HG02884 (cell line): ENCODE measurements around the gene CACNA1A.
"Not testable (repeated sequence)": the region's sequence is repeated elsewhere in the genome, so short reads cannot be mapped to it uniquely, and the experiment has no call there.

Source experiments
- ATAC-seq: cut with Tn5 transposase; IDR thresholded peaks from one replicate; pipeline ENCODE4 v1.9.1; 2021; ENCODE audit warnings: mild to moderate bottlenecking, moderate library complexity; ENCODE audit not compliant: unreplicated experiment

CACNA1A gene

DNA sequence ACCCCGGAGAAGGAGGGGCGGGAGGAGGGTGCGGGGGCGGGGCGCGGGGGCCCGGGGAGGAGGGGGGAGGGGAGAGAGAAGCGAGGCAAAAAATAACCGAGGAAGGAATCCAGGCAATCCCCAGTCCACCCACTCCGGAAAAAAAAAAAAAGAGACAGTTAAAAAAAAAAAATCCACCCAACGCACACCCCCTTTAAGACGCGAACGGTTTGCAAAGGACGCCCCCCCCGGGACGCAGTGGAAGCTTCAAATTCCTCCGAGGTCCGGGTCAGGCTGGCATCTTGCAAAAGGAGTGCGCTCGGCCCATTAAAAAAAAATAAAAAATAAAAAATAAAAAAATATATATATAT lies at the start of gene CACNA1A:
CACNA1A (minus strand) TSS at position 9 of the 350 bp plus-strand sequence. CDS start 255 bp downstream, outside the sequence.
- no peak for ATAC-seq

DNA sequence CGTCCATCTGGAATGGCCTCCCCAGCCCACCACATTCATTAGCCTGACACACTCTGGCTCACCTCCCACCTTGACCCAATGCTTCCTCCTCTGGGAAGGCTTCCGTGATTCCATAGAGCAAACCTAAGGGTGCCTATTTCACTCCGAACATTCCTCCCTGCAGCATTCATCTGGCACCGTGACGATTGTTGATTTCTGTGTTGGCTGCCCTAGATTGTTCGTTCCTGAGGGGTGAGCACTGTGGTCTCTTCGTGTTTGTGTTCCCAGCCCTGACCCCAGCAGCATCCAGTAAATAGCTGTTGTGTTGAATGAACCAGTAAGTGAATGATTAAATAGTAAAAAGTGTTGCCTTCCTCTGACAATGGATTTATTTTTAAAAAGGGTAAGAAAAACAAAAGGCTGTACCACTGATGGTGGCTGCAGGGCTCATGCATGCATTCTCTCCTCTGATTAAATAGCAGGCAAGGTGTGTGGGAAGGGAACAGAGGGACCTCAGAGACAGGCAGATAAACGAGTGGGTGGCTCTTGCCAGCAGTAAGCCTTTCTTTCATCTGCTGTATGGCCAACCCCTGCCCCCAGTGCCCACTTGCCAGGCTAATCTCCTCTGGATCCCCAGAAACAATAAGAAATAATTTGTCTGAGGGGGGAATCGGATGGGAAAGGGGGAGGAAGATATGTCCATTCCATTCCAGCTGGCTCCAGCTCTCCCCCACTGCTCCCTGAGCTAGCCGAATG lies 48.4 kb upstream of the CACNA1A start:
- no peak for ATAC-seq

DNA sequence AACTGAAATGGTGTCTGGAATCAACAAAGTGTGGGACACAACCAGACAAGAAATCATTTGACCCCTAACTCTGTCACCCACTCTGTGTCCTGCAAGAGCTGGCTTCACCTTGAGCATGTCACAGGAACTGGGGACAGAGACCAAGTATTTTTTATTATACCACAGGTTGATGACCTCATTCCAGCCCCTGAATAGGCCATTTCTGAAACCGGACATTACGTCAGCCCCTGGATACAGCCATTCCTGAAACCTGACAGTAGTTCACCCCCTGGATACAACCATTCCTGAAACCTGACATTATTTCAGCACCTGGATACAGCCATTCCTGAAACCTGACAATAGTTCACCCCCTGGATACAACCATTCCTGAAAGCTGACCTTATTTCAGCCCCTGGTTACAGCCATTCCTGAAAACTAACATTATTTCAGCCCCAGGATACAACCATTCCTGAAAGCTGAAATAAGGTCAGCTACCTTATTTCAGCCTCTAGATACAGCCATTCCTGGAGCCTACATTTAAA lies 47.7 kb upstream of the CACNA1A start:
- ATAC-seq, result no peak

DNA sequence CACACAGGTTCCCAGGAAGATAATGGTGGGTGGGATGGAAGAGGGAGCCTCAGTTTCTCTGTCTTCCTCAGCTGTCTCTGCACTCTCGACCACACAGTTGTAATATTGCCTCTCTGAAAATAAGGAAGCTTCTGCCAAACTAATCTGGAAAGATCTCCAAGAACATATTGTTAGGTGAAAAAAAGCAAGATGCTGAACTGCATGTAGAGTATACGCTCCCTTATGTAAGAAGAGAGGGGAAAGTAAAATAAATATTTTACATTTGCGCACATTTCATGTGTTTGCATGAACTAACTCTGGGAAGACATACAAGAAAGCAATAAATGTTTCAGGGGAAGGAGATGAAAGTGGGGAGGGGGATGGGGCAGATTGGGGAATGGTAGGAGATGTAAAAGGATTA lies 41.9 kb upstream of the CACNA1A start:
- no peak for ATAC-seq

DNA sequence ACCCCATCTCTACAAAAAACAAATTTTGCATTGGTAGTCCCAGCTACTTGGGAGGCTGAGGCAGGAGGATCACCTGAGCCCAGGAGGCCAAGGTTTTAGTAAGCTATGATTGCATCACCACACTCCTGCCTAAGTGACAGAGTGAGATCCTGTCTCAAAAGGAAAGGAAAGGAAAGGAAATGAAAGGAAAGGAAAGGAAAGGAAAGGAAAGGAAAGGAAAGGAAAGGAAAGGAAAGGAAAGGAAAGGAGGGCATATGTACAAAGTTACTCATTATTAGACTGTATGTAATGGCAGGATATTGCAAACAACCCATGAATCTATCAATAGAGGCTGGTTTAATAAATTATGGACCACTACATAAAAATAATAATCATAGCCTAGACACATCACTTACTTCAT lies 40.8 kb upstream of the CACNA1A start:
- no peak for ATAC-seq

DNA sequence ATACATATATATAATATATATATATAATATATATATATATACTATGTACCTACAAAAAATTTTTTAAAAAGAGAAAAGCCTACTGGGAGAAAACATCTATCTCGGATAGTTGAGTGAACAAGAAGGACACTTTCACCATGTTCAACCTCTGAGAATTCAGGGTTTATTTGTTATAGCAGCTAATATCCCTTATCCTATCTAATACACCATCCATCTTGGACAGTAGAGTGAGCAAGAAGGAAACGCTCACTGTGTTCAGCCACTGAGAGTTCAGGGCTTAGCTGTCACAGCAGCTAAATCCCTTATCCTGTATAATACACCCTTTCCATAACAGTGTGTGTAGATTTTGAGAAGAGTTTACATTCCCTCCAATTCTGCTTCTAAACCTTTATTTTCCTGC lies 38.1 kb upstream of the CACNA1A start:
- ATAC-seq, result no peak

DNA sequence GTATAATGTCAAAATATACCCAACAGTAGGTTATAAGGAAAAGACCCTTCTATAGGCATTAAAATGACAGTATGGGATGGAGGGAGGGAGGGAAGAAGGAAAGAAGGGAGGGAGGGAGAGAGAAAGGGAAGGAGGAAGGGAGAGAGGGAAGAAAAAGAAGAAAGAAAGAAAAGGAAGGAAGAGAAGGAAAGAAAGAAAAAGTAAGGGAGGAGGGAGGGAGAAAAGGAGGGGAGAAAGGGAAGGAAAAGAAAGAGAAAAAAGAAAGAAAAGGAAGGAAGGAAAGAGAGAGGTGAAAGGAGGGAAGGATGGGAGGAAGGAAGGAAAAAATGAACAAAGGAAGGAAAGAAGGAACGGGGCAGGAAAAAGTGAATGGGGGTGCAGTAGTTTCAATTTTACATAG lies 35.3 kb upstream of the CACNA1A start:
- ATAC-seq, result no peak

DNA sequence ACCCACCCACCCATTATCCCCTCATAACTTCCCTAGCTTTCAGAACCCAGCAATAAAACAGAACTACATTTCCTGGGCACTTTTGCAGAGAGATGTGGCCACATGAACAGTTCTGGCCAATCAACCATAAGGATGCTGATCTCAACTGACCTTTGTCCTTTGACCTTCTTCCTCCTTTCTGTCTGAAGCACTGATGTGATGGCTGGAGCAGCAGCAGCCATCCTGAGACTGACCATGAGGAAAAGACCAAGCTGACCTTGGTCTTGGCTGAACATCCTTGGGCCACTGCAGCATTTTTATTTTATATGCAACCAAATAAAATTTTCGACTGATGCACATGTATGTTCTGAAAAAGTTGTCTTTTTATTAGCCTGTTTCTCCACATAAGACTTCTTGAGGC lies 33.1 kb upstream of the CACNA1A start:
- no peak for ATAC-seq

DNA sequence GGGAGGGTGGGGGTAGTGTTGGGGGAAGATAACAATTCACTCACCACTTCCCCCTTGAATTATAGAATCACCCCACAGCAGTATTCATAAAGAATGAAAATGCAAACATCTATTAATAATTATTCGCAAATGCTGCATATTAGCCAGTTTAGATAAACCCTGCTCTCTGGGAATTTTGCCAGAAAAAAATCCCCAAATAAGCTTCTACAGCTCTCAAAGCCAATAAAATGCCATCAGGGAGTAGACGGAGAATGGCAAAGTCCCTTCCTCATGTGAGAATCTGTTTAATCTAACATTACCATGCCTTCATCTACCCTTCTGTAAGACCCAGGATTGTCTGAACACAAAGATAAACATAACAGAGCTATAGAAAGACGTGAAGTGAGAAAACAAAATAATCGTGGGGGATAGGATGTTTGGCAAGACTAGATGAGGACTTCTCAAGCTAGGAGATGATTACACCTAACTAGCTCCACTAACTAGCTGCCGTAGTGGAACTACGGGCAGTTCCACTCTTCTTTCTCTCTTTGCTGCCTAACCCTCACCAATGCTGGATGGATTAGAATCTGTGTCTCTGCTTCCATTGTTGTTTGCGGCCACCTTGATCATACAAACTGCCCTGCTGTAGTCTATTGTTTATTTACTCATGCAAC lies 32.4 kb upstream of the CACNA1A start:
- no peak for ATAC-seq

DNA sequence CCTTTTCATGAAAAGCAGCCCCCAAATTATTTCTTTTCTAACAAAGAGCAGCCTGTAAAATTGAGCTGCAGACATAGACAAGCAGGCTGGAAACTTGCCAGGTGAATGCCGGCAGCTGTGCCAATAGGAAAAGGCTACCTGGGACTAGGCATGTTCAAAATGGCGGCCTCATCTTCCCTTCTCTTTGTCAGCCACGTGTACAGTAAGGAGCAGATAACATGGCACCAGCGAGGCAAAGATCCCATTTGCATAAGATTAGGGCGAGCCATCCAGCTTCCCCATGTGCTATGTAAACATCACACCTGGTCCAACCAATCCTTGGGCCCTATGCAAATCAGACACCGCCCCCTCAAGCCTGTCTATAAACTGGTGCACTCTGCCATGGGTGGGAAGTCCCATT lies 31.2 kb upstream of the CACNA1A start:
- no peak for ATAC-seq

DNA sequence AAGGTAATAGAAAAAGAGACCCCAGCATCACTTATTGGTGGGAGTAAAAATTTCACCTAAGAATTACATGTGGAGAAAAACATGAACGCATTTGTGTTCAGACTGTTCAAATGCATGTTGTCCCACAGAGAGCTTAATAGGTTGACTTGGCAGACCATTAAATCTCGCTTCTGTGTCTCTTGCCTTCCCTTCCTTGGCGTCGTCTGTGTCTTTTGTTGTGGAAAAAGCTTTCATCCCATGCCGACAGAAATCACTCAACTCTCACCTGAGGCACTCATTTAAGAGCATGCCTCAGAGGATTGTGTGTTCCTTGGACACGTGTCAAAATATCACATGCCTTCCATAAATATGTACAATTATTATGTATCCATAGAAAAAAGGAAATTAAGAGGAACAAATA lies 24.4 kb upstream of the CACNA1A start:
- no peak for ATAC-seq

DNA sequence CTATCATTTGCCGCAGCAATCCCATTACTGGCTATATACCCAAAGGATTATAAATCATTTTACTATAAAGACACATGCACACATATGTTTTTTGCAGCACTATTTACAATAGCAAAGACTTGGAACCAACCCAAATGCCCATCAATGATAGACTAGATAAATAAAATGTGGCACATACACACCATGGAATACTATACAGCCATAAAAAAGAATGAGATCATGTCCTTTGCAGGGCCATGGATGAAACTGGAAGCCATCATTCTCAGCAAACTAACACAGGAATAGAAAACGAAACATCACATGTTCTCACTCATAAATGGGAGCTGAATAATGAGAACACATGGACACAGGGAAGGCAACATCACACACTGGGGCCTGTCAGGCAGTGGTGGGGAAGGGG lies 23.4 kb upstream of the CACNA1A start:
- not testable (repeated sequence) for ATAC-seq

DNA sequence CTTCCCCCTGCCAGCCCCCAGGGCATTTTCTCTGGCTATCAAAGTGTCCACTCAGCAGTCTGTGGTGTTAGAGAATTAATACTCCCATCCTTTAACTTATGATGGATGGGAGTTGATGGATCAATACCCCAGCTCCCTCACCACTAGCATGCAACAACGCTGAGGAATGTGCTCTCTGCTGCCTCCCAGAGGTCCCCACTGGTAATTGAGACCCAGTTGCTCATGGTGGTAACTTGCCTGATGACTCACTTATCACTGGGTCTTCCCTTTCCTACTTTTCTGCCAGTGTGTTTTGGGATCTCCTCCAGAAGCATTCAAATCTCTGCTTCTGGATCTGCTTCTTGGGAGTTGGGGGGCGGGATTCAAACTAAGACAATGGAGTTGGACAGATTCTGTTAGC lies 20.3 kb upstream of the CACNA1A start:
- ATAC-seq, result no peak

DNA sequence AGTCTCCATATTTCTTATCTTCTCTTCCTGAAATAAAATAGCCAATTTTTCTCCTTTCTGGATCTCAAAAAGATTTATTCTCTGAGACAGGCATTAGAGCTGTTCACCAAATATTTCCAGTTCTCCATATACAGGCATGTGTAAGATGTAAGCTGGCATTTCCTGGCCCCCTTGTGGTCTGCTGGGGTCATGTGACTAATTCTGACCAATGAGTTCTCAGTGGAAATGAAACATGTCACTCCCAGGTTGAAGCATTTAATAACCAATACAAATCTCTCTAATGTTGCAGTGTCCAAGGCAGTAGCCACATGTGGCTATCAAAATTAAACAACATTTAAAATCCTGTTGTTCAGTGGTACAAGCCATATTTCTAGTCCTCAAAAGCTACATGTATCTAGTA lies 14.8 kb upstream of the CACNA1A start:
- ATAC-seq, result no peak

DNA sequence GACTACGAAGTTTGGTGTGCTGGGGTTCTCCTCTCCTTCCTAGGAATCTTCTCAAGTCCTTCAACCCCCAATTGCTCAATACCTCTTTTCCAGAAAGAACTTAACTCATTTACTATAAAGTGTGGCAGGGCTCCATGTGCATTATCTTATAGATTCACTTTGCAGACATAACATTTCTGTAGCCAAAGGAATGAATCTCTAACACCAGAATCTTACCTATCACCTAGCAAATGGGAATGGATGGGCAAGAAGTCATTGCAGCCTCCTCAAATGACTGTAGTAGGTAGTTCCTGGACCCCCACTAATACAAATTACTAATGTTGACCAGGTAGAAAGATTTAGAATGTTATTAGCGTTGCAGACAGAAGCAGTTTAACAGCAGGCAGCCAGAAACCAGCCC lies 5.7 kb upstream of the CACNA1A start:
- no peak for ATAC-seq

DNA sequence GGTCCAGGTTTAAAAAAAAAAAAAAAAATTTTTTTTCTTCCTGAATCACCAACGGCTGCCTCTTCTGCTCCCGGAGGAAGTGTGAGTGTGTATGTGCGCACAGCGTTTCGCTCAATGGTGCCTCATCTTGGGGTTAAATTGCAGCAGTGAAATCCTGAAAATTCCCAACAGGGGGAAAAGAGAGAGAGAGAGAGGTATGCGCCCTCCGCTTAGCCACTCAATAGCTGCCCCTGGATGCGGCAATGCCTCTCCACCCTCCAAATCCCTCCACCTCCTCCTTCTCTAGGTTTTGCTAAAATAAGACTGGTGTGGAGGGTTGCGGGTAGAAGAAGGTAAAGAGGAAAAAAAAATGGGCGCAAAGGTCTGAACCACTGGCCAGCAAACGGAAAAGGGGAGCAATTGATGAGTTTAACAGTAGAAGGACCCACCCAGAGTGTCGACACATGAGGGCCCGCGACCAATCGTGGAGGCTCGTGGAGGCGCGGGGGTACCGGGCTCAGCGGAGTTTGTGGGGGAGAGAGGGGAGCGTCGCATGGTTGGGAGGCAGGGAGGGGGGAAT lies 853 bp upstream of the CACNA1A start:
- ATAC-seq, result no peak

DNA sequence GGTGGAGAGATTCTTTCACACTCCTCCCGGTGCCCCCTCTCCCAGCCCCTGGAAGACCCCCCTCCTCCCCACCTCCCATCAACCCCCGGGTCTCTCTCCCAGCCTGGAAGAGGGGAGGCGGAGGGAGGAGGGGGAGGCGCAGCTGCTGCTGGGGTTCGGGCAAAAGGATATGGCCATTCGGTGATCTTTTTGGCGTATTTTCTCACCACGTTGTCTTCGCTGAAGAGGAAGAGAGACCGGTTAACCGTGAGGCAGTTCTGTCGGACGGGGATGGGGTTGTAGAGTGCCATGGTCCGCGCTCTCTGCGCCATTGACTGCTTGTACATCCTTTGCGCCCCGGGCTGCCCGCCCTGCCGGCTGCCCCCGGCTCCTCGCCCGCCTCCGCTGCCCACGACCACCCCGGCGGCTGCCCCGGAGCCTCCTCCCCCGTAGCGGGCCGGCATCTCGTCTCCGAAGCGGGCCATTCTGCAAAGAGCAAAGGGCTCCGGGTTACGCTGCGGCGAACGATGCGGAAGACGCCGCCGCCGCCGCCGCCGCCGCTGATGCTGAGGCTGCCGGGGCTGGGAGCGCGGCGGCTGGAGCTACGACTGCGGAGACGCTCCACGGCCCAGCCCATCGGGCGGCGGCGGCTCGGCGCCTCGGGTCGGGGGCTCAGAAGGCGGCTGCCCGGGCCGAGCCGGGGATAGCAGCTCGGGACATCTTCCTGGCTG lies 363 bp downstream of the CACNA1A start:
- ATAC-seq, result no peak

DNA sequence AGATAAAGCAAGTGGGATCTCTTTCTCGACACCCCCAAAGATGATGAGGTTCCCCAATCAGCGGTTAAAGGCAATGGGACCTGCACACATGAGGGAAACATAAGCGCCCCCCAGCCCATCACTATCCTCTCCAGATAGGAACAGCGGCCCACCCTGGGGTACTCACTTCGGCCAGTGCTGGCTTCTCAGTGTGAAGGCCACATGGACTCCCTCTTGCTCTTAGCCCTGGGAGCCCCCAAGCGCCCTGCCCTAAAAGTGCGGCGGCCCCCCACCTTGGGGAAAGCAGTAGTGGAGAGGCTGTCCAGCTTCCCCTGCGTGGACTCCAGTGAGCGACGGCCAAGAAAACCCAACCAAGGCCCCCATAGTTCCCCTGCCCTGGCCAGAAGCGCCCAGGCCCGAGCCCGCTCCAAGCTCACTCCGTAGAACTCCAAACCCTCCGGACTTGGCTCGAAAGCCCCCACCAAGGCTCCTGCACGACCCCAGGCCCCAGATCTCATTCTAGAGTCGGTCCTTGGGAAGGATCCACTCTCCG lies 1.0 kb downstream of the CACNA1A start:
- ATAC-seq, result no peak

DNA sequence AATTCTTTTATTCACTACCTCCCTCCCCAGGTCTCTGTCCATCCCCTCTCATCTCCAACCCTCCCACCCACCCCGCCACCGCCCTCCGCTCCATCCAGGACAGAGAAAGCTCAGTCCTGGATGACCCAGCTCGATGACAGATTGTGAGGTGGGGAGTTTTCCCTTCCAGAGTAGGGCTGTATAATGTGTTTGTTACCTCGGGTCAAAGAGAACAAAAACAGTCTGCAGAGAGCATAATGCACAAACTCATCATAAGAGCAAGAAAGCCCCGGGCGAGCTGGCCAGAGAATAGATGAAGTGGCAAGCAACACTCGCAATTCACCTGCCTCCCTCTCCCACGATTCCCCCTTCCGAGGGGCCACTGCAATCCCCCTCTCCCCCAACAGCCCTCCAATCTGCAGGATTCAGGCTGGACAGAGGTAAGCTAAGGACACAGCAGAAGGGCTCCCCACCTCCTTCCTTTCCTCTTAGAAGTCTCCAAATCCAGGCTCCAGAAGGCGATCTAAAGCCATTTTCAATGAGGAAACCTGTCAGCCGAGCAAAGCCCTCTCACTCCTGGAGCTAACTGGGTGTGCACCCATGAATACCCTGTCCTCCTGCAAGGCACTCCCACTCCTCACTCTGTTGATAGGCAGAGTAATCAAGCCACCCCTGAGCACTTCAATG lies 2.6 kb downstream of the CACNA1A start:
- no peak for ATAC-seq

DNA sequence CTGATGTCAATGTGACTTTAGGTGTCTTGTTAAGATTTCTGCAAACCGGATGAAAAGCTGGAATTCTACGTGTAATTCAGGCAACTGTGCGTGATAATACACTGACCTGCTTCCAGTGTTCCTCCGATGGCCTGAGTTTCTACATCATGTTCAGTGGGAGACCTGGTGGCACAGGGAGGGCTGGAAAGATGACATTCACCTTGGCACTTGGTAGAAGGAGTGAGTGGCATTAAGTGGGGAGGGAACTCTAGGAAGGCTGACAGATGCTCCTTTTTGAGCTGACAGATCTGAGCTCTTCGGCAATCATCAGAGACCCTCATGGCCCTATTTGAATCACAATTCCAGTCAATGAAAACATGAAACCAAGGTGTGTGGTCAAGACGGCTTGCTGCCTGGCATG lies 4.0 kb downstream of the CACNA1A start:
- no peak for ATAC-seq

DNA sequence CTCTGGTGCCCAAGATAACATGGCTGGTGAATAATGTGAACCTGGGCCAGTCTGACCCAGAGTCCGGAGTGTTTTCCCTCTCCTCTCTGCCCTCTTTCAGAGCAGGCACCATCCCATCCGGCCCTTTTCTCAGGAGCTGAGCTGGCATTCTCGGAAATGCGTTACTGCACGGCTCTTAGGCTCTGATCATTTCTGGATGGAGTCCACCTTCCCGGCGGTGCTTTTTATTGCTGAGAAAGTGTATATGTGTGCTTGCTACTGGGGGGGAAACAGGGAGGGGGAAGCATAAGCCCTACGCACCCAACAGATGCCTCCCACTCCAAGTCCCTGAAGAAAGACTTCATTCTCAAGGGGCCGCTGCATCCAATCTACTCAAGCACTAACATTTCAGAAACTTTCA lies 6.6 kb downstream of the CACNA1A start:
- ATAC-seq, result no peak
